HG03520 (cell line): ENCODE results near the gene DYNLT4.

Source experiments
- ATAC-seq: cut with Tn5 transposase; IDR thresholded peaks from one replicate; pipeline ENCODE4 v1.9.1; 2021; ENCODE audit warnings: mild to moderate bottlenecking, moderate library complexity; ENCODE audit not compliant: unreplicated experiment

Gene DYNLT4

DNA sequence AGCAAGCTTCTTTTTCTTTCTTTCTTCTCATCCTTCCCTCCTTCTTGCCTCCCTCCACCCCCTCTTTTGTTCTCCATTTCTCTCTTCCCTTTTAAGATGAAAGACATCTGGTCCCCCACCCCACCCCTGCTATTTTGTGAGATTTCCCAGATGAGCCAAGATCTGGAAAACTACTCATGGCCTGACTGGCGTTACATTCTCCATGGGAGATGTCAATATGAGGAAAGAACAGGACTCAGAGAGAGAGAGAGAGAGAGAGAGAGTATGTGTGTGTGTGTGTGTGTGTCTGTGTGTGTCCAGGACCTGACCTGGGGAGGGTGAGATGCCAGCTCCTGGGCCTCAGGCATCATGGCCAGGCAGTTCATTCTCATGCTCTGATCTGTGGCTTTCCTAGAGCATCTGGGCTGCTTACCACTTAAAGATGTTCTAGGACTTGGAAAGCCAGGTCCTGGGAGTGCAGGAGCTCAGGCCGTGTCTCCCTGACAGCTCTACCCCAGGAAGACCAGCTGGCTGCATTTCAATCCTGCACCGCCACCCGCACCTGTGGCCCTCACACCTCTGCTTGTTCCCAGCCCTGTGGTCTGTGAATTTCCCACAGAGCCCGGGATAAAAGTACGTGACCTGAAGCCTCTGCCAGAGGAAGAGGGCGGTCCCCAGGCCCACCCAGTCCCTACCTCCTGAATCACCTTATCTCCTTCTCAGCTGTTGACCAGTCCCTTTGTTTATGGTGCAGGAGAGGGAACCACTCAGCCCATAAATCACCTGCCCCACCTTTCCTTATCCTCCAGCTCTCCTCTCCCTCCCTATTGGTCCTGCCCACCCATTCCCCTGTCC is 16.0 kb downstream of the DYNLT4 start:
- ATAC-seq = no peak

GRCh38 chr1:44788120-44788860 is 18.9 kb downstream of the DYNLT4 start, which contains the start of gene BEST4:
BEST4 (minus strand) TSS chr1:44788170; CDS start chr1:44787705, 465 bp downstream.
- ATAC-seq = no peak

- ATAC-seq = no peak
These were observed 19.6 kb downstream of the DYNLT4 start for GRCh38 chr1:44787506-44787905.

- no peak for ATAC-seq
These were observed 20.2 kb downstream of the DYNLT4 start for GRCh38 chr1:44786841-44787426.

- no peak for ATAC-seq
These were observed 20.9 kb downstream of the DYNLT4 start for GRCh38 chr1:44786138-44786840.

DNA sequence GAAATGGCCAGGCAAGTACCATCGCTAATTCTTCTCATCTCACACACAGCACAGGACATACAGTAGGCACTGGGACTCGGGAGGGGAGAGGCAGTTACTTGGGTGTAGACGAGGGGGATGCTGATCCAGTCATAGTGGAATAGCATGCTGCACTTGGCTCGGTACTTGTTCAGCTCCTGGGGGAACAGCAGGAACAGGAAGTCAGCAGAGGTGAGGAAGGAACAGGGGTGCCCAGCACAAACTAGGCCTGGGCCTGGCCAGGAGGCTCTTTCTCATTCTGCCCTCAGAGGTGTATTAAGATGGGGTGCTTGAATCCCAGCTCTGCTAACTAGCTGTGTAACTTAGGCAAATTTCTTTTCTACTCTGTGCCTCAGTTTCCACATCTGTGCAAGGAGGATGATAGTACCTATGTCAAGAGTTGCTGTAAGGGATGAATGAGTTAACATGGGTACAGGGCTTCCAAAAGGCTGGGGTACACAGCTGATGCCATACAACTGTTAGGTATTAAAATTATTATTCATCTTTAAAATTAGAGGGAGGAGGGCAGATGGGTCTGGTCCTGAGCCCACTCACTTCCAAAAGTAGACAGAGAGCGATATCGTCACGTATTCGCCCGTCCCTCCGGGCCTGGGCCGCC is 21.5 kb downstream of the DYNLT4 start:
- no peak for ATAC-seq

- ATAC-seq = no peak
These were observed 22.1 kb downstream of the DYNLT4 start for GRCh38 chr1:44785029-44785380.

DNA sequence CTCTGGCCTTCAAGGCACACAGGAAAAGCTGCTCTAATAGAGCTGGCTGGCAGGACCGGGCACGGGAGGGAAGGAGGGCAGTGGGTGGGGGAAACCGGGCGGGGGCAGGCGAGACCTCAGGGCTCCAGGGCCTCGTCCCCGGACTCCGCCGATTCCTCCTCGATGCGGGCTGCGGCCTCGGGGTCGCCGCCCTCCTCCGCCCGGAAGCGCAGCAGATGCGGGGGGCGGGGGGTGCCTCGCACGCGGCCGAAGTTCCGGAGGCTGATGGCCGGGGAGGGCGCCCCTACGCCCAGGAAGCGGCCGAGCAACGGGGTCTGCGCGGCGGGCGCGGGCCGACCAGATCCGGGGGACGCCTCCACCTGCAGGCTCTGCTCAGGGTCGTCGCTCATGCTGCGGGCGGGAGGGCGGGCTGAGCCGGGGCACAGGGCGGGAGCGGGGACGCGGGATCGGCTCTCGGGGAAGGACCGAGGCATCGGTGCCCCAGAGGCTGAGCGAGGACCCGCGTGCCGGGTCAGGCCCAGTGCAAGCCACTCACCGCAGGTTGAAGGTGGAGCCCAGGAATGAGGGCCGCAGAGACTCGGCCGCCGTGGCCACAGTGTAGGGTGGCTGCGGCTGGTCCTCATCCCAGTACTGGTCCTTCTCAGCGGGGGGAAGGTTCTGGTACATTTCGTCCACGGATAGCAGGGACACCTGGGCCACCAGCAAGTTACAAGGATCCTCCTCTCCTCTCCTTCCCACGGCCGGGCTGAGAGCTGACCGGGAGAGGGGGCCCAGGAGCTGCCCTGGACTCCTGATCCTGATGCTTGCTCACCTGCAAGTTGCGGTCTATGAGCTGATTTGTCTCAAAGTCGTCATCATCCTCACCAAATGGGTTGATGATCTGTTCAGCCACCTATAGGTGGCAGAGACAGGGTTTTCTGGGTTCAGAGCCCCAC is 22.8 kb downstream of the DYNLT4 start:
- ATAC-seq = no peak

- no peak for ATAC-seq
These were observed 23.5 kb downstream of the DYNLT4 start for GRCh38 chr1:44783697-44784093.

DNA sequence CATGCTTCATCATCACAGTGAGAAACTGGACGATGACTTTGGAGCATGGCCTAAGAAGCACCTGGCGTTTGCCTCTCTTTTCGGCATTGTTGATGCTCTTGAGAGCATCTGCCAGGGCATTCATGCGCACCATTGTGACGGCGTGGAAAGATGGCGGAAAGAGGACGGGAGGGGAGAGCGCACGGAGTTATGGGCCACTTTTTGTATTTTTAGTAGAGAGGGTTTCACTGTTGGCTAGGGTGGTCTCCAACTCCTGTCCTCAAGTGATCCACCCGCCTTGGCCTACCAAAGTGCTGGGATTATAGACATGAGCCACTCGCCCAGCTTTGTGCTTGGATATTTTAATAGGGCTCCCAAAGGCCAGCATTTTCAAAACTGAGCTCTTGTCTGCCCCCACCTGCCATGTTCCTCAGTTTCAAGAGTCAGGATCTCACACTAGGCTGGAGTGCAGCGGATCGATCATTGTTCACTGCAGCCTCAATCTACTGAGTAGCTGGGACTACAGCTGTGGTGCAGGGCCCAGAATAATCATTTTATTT is 26.5 kb downstream of the DYNLT4 start:
- no peak for ATAC-seq

GRCh38 chr1:44778705-44779576 is 28.2 kb downstream of the DYNLT4 start:
- no peak for ATAC-seq

DNA sequence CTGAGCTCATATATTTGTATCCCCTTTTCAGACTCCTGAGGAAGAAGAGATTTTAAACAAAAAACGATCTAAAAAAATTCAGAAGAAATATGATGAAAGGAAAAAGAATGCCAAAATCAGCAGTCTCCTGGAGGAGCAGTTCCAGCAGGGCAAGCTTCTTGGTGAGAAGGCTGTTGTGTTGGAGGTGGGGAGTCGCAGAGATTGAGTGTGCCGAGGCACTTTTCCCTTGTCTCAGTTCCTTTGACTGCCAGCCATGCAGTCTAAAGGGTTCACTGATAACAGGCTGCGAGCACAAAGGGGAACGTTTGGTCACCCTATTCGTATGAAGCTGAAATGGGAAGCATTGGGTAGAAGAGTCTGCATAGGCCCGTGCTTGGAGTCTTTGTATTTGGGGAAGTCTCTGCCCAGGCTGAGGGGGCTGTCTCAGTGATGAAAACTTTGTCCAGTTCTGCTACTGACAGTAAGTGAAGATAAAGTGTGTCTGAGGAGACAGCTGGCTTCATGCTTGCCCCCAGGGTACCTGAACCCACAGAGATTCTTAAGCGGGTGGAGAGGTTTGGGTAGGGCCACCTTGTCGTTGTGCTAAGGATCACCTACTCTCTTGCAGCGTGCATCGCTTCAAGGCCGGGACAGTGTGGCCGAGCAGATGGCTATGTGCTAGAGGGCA is 29.0 kb downstream of the DYNLT4 start:
- no peak for ATAC-seq

DNA sequence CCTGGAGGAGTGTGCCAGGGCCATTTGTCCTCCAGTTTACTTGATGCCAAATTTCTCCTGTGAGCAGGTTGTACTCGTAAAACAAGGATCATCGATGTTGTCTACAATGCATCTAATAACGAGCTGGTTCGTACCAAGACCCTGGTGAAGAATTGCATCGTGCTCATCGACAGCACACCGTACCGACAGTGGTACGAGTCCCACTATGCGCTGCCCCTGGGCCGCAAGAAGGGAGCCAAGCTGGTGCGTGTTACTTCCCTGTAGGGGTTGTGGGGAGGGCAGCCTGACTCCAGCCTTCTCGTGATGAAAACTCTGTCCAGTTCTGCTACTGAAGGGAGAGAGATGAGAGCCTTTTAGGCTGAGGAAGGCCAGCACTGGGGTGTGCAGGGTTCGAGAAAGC is 29.6 kb downstream of the DYNLT4 start:
- ATAC-seq = no peak

GRCh38 chr1:44776730-44777068 is 30.5 kb downstream of the DYNLT4 start:
- ATAC-seq = no peak

DNA sequence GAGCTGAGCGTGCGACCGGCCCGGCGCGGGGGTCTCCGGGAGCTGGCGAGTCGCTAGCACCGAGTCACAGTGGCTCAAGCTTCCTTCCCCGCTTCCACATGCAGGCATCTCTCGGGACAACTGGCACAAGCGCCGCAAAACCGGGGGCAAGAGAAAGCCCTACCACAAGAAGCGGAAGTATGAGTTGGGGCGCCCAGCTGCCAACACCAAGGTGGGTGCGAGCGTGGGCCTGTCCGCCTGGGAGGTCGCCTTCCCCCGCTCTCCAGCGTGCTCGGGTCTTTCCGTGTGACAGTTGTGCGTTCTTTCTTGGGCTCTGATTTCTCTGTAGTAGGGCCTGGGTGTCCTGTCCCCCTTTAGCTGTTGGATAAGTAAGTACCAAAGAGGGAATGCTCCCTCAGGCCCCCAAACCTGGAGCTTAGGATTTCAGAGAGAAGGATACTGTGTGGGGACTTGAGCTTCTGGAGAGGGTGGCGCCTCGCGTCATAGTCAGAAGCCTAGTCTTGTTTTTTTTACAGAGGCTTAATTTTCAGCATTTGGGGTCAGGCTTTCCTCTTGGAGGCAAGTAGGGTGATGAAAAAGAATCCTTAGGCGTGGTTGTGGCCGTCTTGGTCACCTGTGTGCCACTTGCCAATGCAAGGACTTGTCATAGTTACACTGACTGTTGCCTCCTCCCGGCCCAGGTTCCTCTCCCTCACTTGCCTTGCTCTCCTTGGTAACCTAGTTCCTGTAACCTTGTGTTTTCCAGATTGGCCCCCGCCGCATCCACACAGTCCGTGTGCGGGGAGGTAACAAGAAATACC is 31.0 kb downstream of the DYNLT4 start:
- no peak for ATAC-seq

GRCh38 chr1:44775078-44775929 is 31.8 kb downstream of the DYNLT4 start, which contains the start of gene RPS8:
RPS8 (plus strand) TSS chr1:44775540; CDS start chr1:44775597, 57 bp downstream.
- ATAC-seq = peak; percentile 57
